ENCODE measurements around the gene SERPINI1.

The SERPINI1 gene

DNA sequence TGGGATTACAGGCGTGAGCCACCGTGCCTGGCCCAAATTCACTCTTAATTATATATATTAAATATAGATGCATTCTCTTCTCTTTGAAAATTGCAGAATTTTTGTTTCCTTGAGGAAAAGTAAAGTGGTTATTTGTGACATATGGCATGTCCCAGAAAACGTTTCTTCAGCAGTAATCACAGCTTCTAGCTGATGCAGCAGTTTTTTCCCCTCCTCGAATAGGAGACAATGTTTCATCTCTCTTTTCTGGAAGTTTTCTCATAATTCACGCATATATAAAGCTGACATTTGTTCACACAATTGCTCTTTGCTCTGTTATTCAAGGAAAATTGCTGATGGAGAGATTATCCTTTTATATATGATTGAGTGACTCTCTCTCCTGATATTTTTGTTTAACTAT lies 99.8 kb downstream of the SERPINI1 start:
- H4K12ac ChIP-seq (ENCODE audit: low read depth, low read length) = no peak overlapping the region
- no peaks in the 10 kb centered on the region for H3K9me3 ChIP-seq (ENCODE audit: insufficient read depth, low read depth, low read length)
- H3K18ac ChIP-seq (ENCODE audit: low read length) = no peak overlapping the region
- no peak overlapping the region for H3K14ac ChIP-seq (ENCODE audit: low read length)
- H3K9ac ChIP-seq (ENCODE audit: low read length) = no peak overlapping the region
- H4K91ac ChIP-seq (ENCODE audit: low read depth, low read length) = no peak overlapping the region
- no peak overlapping the region for H2BK120ac ChIP-seq (ENCODE audit: insufficient read depth, low read length, poor library complexity)
- H3K79me2 ChIP-seq (ENCODE audit: control insufficient read depth, insufficient read depth, low read length, poor library complexity) = no peaks in the 10 kb centered on the region
- H2AFZ ChIP-seq (ENCODE audit: insufficient read depth, low read length, poor library complexity) = no peak overlapping the region
- no peak for DNase-seq
- no peak overlapping the region for H2AK5ac ChIP-seq (ENCODE audit: low read length)
- H3K36me3 ChIP-seq (ENCODE audit: control insufficient read depth in 1 of 2, insufficient read depth in 2 of 2, low read length in 2 of 2) = no peaks in the 10 kb centered on the region
- H3K27me3 ChIP-seq (ENCODE audit: insufficient read depth, low read length) = no peaks in the 10 kb centered on the region
- H3K4ac ChIP-seq (ENCODE audit: low read depth, low read length) = no peak overlapping the region
- H4K8ac ChIP-seq (ENCODE audit: low read depth, low read length) = no peak overlapping the region
- WGBS (ENCODE audit: extremely low coverage, insufficient coverage, insufficient read length) = no CpG with 5 or more reads among the region's 5 CpGs
- no peak overlapping the region for H3K4me2 ChIP-seq (ENCODE audit: low read length)
- H3K23ac ChIP-seq (ENCODE audit: low read length) = no peak overlapping the region
- H3K4me1 ChIP-seq (ENCODE audit: control insufficient read depth in 1 of 2, insufficient read depth in 2 of 2, low read length in 2 of 2) = no peaks in the 10 kb centered on the region
- no peak overlapping the region for H2BK12ac ChIP-seq (ENCODE audit: low read length)
- H2BK5ac ChIP-seq (ENCODE audit: low read depth, low read length, poor library complexity) = no peak overlapping the region
- H3K4me3 ChIP-seq (ENCODE audit: low read depth, low read length) = no peak overlapping the region
- no peaks in the 10 kb centered on the region for H3K79me1 ChIP-seq (ENCODE audit: low read length)
- no peak overlapping the region for H3K27ac ChIP-seq (ENCODE audit: low read depth, low read length)

DNA sequence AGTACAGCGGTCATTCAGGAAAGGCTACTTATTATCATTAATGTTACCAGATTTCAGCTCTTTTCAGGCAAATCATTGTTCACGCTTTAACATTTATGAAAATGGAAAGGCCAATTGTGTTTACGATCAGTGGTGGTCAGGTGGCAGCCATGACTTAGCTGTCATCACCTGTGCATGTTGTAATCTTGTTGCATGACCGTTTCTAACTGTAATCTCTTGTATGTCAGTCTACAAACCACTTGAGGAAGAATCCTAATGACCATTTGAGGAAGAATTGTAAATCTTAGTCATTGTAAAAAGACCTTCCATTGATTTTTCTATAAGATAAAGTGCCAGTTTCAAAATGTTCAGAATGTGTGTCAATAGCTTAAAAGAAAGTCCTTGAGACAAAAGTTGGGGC lies 100.4 kb downstream of the SERPINI1 start:
- no peak overlapping the region for H2BK5ac ChIP-seq (ENCODE audit: low read depth, low read length, poor library complexity)
- H2BK120ac ChIP-seq (ENCODE audit: insufficient read depth, low read length, poor library complexity) = no peak overlapping the region
- H3K36me3 ChIP-seq (ENCODE audit: control insufficient read depth in 1 of 2, insufficient read depth in 2 of 2, low read length in 2 of 2) = no peaks in the 10 kb centered on the region
- no peak overlapping the region for H3K4me3 ChIP-seq (ENCODE audit: low read depth, low read length)
- no peak overlapping the region for H3K4me2 ChIP-seq (ENCODE audit: low read length)
- H2AFZ ChIP-seq (ENCODE audit: insufficient read depth, low read length, poor library complexity) = no peak overlapping the region
- no peaks in the 10 kb centered on the region for H3K79me1 ChIP-seq (ENCODE audit: low read length)
- H4K12ac ChIP-seq (ENCODE audit: low read depth, low read length) = no peak overlapping the region
- no peak overlapping the region for H2BK12ac ChIP-seq (ENCODE audit: low read length)
- no peak overlapping the region for H2AK5ac ChIP-seq (ENCODE audit: low read length)
- H3K18ac ChIP-seq (ENCODE audit: low read length) = no peak overlapping the region
- H4K8ac ChIP-seq (ENCODE audit: low read depth, low read length) = no peak overlapping the region
- no CpG with 5 or more reads among the region's 4 CpGs for WGBS (ENCODE audit: extremely low coverage, insufficient coverage, insufficient read length)
- H3K4me1 ChIP-seq (ENCODE audit: control insufficient read depth in 1 of 2, insufficient read depth in 2 of 2, low read length in 2 of 2) = no peaks in the 10 kb centered on the region
- H3K14ac ChIP-seq (ENCODE audit: low read length) = no peak overlapping the region
- no peaks in the 10 kb centered on the region for H3K27me3 ChIP-seq (ENCODE audit: insufficient read depth, low read length)
- H3K27ac ChIP-seq (ENCODE audit: low read depth, low read length) = no peak overlapping the region
- DNase-seq = no peak
- H3K9me3 ChIP-seq (ENCODE audit: insufficient read depth, low read depth, low read length) = no peaks in the 10 kb centered on the region
- H3K23ac ChIP-seq (ENCODE audit: low read length) = no peak overlapping the region
- H4K91ac ChIP-seq (ENCODE audit: low read depth, low read length) = no peak overlapping the region
- no peak overlapping the region for H3K9ac ChIP-seq (ENCODE audit: low read length)
- no peak overlapping the region for H3K4ac ChIP-seq (ENCODE audit: low read depth, low read length)
- no peaks in the 10 kb centered on the region for H3K79me2 ChIP-seq (ENCODE audit: control insufficient read depth, insufficient read depth, low read length, poor library complexity)

GRCh38 chr3:167837466-167837865 lies 101.9 kb downstream of the SERPINI1 start:
- Histone ChIP-seq H3K4ac (ENCODE audit: low read depth, low read length) (no peak overlapping the region), H4K91ac (ENCODE audit: low read depth, low read length) (no peak overlapping the region), H3K14ac (ENCODE audit: low read length) (no peak overlapping the region), H3K4me2 (ENCODE audit: low read length) (no peak overlapping the region), H2BK5ac (ENCODE audit: low read depth, low read length, poor library complexity) (no peak overlapping the region), H3K4me1 (ENCODE audit: control insufficient read depth in 1 of 2, insufficient read depth in 2 of 2, low read length in 2 of 2) (no peaks in the 10 kb centered on the region), H3K18ac (ENCODE audit: low read length) (no peak overlapping the region), H3K27ac (ENCODE audit: low read depth, low read length) (no peak overlapping the region), H4K12ac (ENCODE audit: low read depth, low read length) (no peak overlapping the region), H2BK120ac (ENCODE audit: insufficient read depth, low read length, poor library complexity) (no peak overlapping the region), H3K27me3 (ENCODE audit: insufficient read depth, low read length) (no peaks in the 10 kb centered on the region), H2BK12ac (ENCODE audit: low read length) (no peak overlapping the region), H3K9ac (ENCODE audit: low read length) (no peak overlapping the region), H4K8ac (ENCODE audit: low read depth, low read length) (no peak overlapping the region), H3K23ac (ENCODE audit: low read length) (no peak overlapping the region), H3K9me3 (ENCODE audit: insufficient read depth, low read depth, low read length) (no peaks in the 10 kb centered on the region), H3K4me3 (ENCODE audit: low read depth, low read length) (no peak overlapping the region), H3K79me2 (ENCODE audit: control insufficient read depth, insufficient read depth, low read length, poor library complexity) (no peaks in the 10 kb centered on the region), H2AK5ac (ENCODE audit: low read length) (no peak overlapping the region), H3K36me3 (ENCODE audit: control insufficient read depth in 1 of 2, insufficient read depth in 2 of 2, low read length in 2 of 2) (no peaks in the 10 kb centered on the region), H2AFZ (ENCODE audit: insufficient read depth, low read length, poor library complexity) (no peak overlapping the region), H3K79me1 (ENCODE audit: low read length) (no peaks in the 10 kb centered on the region)
- WGBS (ENCODE audit: extremely low coverage, insufficient coverage, insufficient read length) = no CpG with 5 or more reads among the region's 2 CpGs
- no peak for DNase-seq

- no peak for DNase-seq
- no peak overlapping the region for H3K23ac ChIP-seq (ENCODE audit: low read length)
Observed at GRCh38 chr3:167839460-167840134, 104.1 kb downstream of the SERPINI1 start.

More at GRCh38 chr3:167839460-167840134, 104.1 kb downstream of the SERPINI1 start:
- Histone ChIP-seq H3K4ac (ENCODE audit: low read depth, low read length) (no peak overlapping the region), H2AFZ (ENCODE audit: insufficient read depth, low read length, poor library complexity) (no peak overlapping the region), H2BK5ac (ENCODE audit: low read depth, low read length, poor library complexity) (no peak overlapping the region), H3K18ac (ENCODE audit: low read length) (no peak overlapping the region), H4K8ac (ENCODE audit: low read depth, low read length) (no peak overlapping the region), H4K91ac (ENCODE audit: low read depth, low read length) (no peak overlapping the region), H4K12ac (ENCODE audit: low read depth, low read length) (no peak overlapping the region), H3K79me1 (ENCODE audit: low read length) (no peaks in the 10 kb centered on the region), H3K9me3 (ENCODE audit: insufficient read depth, low read depth, low read length) (peaks cover 2% of the 10 kb centered on the region), H2BK120ac (ENCODE audit: insufficient read depth, low read length, poor library complexity) (no peak overlapping the region), H2BK12ac (ENCODE audit: low read length) (no peak overlapping the region), H3K14ac (ENCODE audit: low read length) (no peak overlapping the region), H2AK5ac (ENCODE audit: low read length) (no peak overlapping the region), H3K4me3 (ENCODE audit: low read depth, low read length) (no peak overlapping the region), H3K36me3 (ENCODE audit: control insufficient read depth in 1 of 2, insufficient read depth in 2 of 2, low read length in 2 of 2) (no peaks in the 10 kb centered on the region), H3K79me2 (ENCODE audit: control insufficient read depth, insufficient read depth, low read length, poor library complexity) (no peaks in the 10 kb centered on the region), H3K4me1 (ENCODE audit: control insufficient read depth in 1 of 2, insufficient read depth in 2 of 2, low read length in 2 of 2) (no peaks in the 10 kb centered on the region), H3K27ac (ENCODE audit: low read depth, low read length) (no peak overlapping the region), H3K27me3 (ENCODE audit: insufficient read depth, low read length) (no peaks in the 10 kb centered on the region), H3K4me2 (ENCODE audit: low read length) (no peak overlapping the region), H3K9ac (ENCODE audit: low read length) (no peak overlapping the region)
- no CpG with 5 or more reads among the region's 4 CpGs for WGBS (ENCODE audit: extremely low coverage, insufficient coverage, insufficient read length)

Data from trophoblast cell (in vitro differentiated cells and primary cell).